WI38 (cell line): Measurements from ENCODE around the gene GPX6.

Experiments
- H3K4me3 ChIP-seq: 2 replicates; pipeline ENCODE4 v1.5.1; 2011; ENCODE audit warnings: low read depth, mild to moderate bottlenecking, control low read depth, low read length
- TF ChIP-seq, protein P1 (sequence below): IDR thresholded peaks from 2 replicates; pipeline ENCODE4 v1.5.1; 2012; ENCODE audit warnings: low read depth, mild to moderate bottlenecking, control low read depth, low read length

Gene GPX6

DNA sequence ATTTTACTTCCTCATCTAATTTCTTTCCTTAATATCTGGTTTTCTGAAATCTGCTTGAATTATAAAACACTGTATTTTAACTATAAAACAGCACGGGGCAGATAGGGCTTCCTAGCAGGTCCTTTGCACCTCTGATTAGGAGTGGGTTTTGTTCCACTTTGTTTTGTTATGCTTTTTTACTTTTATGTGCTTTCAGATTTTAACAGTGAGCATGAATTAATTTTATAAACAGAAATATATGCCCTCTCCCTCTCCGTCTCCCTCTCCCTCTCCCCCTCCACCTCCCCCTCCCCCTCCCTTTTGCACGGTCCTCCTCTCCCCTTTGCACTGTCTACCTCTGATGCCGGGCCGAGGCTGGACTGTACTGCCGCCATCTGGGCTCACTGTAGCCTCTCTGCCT, 14.3 kb downstream of the GPX6 start:
- no peak overlapping the region for H3K4me3 ChIP-seq
- TF ChIP-seq, protein P1, sequence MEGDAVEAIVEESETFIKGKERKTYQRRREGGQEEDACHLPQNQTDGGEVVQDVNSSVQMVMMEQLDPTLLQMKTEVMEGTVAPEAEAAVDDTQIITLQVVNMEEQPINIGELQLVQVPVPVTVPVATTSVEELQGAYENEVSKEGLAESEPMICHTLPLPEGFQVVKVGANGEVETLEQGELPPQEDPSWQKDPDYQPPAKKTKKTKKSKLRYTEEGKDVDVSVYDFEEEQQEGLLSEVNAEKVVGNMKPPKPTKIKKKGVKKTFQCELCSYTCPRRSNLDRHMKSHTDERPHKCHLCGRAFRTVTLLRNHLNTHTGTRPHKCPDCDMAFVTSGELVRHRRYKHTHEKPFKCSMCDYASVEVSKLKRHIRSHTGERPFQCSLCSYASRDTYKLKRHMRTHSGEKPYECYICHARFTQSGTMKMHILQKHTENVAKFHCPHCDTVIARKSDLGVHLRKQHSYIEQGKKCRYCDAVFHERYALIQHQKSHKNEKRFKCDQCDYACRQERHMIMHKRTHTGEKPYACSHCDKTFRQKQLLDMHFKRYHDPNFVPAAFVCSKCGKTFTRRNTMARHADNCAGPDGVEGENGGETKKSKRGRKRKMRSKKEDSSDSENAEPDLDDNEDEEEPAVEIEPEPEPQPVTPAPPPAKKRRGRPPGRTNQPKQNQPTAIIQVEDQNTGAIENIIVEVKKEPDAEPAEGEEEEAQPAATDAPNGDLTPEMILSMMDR: no peak

DNA sequence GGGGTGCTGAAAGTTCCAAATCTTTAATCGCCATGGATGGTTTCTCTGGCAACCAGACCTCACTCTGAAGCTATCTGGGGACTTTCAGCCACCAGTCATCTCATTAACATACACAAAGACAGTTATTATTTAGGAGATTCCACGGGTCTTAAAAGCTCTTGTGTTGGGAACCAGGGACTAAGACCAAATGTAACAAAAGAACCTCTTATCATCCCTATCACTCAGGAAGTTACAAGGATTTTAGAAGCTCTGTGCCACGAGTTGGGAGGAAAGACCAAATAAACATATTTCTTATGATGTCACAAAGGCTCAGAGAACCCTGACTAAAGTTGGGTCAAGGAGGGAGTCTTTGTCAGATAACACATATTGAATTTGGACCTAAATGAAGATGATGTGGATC, 17.7 kb downstream of the GPX6 start:
- TF ChIP-seq, protein P1: no peak
- H3K4me3 ChIP-seq: no peak overlapping the region

DNA sequence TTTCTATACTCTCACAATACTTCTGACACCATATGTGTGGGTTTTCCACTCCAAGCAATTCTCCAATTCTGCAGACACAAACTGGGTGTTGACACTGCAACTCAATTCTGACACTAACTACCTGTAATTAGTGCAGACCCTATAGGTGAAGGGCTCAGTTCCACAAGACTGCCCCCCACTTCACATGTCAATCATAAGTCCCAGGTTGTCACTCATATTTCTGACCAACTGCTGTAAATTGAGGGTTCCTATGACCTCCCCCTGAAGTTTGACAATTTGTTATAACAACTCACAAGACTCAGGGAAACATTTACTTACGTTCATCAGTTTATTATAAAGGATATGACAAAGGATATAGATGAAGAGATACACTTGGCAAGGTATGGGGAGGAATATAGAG, 18.3 kb downstream of the GPX6 start:
- TF ChIP-seq, protein P1: no peak
- no peak overlapping the region for H3K4me3 ChIP-seq

DNA sequence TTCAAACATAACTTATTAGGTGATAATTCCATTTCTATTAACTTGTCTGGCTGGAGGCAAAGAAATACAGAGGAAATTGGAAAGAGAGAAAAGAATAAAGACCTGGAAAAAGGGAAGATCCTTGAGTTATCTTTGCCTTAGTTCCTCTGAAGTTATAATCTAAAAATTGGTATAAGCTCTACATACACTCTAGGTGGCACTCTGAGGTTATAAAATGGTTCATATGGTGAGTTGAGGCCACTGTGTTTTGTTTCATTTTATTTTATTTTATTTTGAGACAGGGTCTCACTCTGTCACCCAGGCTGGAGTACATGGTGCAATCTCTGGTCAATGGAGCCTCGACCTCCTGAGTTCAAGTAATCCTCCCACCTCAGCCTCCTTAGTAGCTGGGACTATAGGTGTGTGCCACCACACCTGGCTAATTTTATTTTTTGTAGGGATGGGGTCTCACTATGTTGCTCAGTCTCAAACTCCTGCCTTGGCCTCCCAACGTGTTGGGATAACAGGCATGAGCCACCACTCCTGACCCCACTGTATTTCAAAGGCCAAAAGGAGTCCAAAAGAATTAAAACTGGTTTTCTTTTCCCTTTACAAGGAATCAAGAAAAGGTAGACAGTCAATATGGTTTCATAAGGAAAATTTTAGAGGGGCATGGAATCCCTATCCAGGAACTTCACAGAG, 19.4 kb downstream of the GPX6 start:
- no peak overlapping the region for H3K4me3 ChIP-seq
- TF ChIP-seq, protein P1: no peak

DNA sequence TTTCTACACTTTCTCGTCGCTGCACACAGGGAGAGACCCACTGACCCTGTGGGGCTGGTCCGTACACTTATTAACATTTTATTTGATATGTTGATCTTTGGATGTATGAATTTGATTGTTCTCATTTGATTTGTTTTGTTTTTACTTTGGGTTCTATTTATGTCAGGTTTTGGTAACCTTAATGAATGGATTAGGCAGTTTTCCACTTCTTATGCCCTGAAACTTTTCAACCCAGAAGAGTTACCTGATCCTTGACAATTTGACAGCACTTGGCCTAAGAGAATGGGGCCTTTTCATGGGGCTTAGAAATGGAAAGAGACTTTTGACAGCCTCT, 23.6 kb downstream of the GPX6 start:
- TF ChIP-seq, protein P1: no peak

DNA sequence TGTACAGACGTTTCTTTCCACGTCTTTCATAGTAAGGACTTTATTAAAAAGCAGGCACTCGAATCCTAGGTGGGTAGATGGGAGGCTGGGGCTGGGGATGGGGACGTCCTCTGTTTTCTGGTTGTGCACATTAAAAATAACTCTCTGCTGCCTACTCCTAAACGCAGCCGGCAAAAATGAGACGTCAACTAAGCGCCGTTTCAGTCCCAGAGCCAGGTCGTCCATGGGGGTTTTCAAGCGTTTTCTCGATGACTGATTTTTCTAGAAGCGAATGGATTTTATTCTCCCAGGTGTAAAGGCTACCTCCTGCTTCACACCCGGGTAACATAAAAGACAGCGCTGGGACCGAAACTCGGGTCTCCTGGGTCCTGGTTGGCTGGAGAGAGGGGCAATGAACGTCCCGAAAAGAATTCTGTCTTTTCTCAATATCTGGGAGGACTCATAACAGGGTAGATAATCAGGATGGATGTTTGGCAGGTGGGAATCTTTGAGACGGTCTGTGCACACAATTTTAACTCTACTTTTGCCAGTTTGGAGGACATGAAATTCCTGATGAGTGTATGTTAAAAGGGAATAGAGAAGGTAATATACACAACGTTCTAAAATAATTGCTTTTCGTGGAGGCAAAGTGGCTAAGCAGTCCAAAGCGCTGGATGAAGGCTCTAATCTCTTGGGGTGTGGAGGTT, 25.2 kb downstream of the GPX6 start:
- TF ChIP-seq, protein P1: no peak
- H3K4me3 ChIP-seq: peak overlapping the region; percentile 65

More for the DNA sequence above, 23.6 kb downstream of the GPX6 start:
- H3K4me3 ChIP-seq: no peak overlapping the region
